K562 (cell line): Measurements from ENCODE around the gene STING1. TPM values are rescaled to one million over a fixed set of nuclear protein-coding genes. Genes with fewer than 3 reads are reported as not detected.

ENCODE experiments used
- ATAC-seq: fragments of 200-7000 bp; cut with Tn5 transposase; 3 replicates; pipeline ENCODE4 v1.9.1; 2020; ENCODE audit warnings: moderate library complexity
- BruUV-seq: library from RNA; stranded (reverse); fragments of 400-500 nt; replicated peaks from 2 replicates; lab custom pipeline; 2021; lab: Mats Ljungman, UMichigan
- CTCF ChIA-PET: fragments of 300-600 bp; formaldehyde crosslinking; extraction: SDS; loops from one replicate; lab custom pipeline; 2021; ENCODE audit warnings: low intra/inter-chr PET ratio; lab: Yijun Ruan, JAX
- POLR2A ChIA-PET: fragments of 300-600, 350-650 bp; sonication (Branson Sonifier 250); formaldehyde crosslinking; extraction: SDS; loops from one replicate; lab custom pipeline; 2021; ENCODE audit warnings: antibody characterized with exemption, inconsistent platforms; lab: Yijun Ruan, JAX
- DNase-seq, 4 experiments: peaks; one replicate each; pipeline versions ENCODE4 v3.0.0 to v3.0.0-alpha.2; 2011 to 2018; ENCODE audit warnings: low spot score in 3 of 4, mixed read lengths in 3 of 4; ENCODE audit errors: extremely low read depth in 1 of 4
- FAIRE-seq: peaks from 2 replicates; lab custom pipeline; 2011; peaks lifted over from hg19 to GRCh38; lab: Jason Lieb, UNC
- H2AFZ ChIP-seq: 2 replicates; pipeline ENCODE4 v1.6.0; 2011; ENCODE audit warnings: low read depth, low read length, control low read depth, inconsistent platforms
- H3K27ac ChIP-seq: fragments of 200-600 bp; 3 replicates; pipeline ENCODE4 v1.8.0; 2011; ENCODE audit warnings: low read depth, mild to moderate bottlenecking, control low read depth, inconsistent platforms, low read length, moderate library complexity, mixed read lengths; ENCODE audit errors: extremely low read depth
- H3K27me3 ChIP-seq, 2 experiments: fragments of 300-600 bp in 1 of 2; 2 replicates in 1 of 2; 3 replicates in 1 of 2; pipeline versions ENCODE4 v1.6.0 to v1.8.0; 2011; ENCODE audit warnings: inconsistent platforms in 2 of 2, low read length in 2 of 2, mild to moderate bottlenecking in 1 of 2, mixed read lengths in 1 of 2, moderate library complexity in 1 of 2; ENCODE audit not compliant: control insufficient read depth in 2 of 2, insufficient read depth in 2 of 2
- H3K36me3 ChIP-seq: fragments of 300-600 bp; 3 replicates; pipeline ENCODE4 v1.8.0; 2011; ENCODE audit warnings: mild to moderate bottlenecking, low read length, inconsistent platforms; ENCODE audit not compliant: control insufficient read depth, insufficient read depth
- H3K4me1 ChIP-seq, 2 experiments: fragments of 200-600 bp in 1 of 2; replicated peaks in 1 of 2; 2 replicates in 1 of 2; 3 replicates in 1 of 2; pipeline versions ENCODE4 v1.5.1 to v1.8.0; 2011; ENCODE audit warnings: inconsistent platforms in 2 of 2, low read length in 2 of 2, mild to moderate bottlenecking in 1 of 2, mixed read lengths in 1 of 2, moderate library complexity in 1 of 2; ENCODE audit not compliant: control insufficient read depth in 2 of 2, insufficient read depth in 2 of 2
- H3K4me2 ChIP-seq: 2 replicates; pipeline ENCODE4 v1.6.1; 2011; ENCODE audit warnings: low read length, control low read depth, inconsistent platforms, mixed read lengths; ENCODE audit not compliant: insufficient read depth
- H3K4me3 ChIP-seq: fragments of 200-600 bp; sonication (generic), shearing (Covaris generic); 2 replicates; pipeline ENCODE4 v1.5.1; 2016; ENCODE audit warnings: control low read depth, inconsistent platforms
- H3K79me2 ChIP-seq: fragments of 200-600 bp; 3 replicates; pipeline ENCODE4 v1.8.0; 2011; ENCODE audit warnings: low read length, inconsistent platforms; ENCODE audit not compliant: control insufficient read depth, insufficient read depth
- H3K9ac ChIP-seq, 2 experiments: 2 replicates each; pipeline versions ENCODE4 v1.6.0 to v1.6.1; 2011; ENCODE audit warnings: low read depth in 2 of 2, low read length in 2 of 2, control low read depth in 1 of 2, inconsistent platforms in 1 of 2, mild to moderate bottlenecking in 1 of 2, mixed read lengths in 1 of 2; ENCODE audit not compliant: insufficient read depth in 1 of 2
- H3K9me1 ChIP-seq: one replicate; pipeline ENCODE4 v1.6.0; 2011; ENCODE audit warnings: inconsistent platforms, mild to moderate bottlenecking, low read length, moderate library complexity; ENCODE audit not compliant: control insufficient read depth, insufficient read depth
- H3K9me3 ChIP-seq: replicated peaks from 2 replicates; pipeline ENCODE4 v1.5.1; 2011; ENCODE audit warnings: low read depth, low read length, inconsistent platforms; ENCODE audit not compliant: control insufficient read depth, insufficient read depth
- H4K20me1 ChIP-seq: replicated peaks from 2 replicates; pipeline ENCODE4 v1.6.1; 2011; ENCODE audit warnings: low read length, inconsistent platforms, mixed read lengths; ENCODE audit not compliant: control insufficient read depth, insufficient read depth
- BCL6 ChIP-seq: fragments of 250-450 bp; sonication (Bioruptor Pico); IDR thresholded peaks from 2 replicates; pipeline ENCODE4 v1.4.0; 2020
- BRF1 ChIP-seq: IDR thresholded peaks from 3 replicates; pipeline ENCODE4 v1.6.1; 2011; ENCODE audit warnings: borderline replicate concordance, mild to moderate bottlenecking; ENCODE audit not compliant: insufficient read length; ENCODE audit errors: extremely low read depth
- CHD4 ChIP-seq: fragments of 200-600 bp; sonication (generic); IDR thresholded peaks from 3 replicates; pipeline ENCODE4 v1.6.1; 2012; ENCODE audit warnings: low read depth, mild to moderate bottlenecking, mixed read lengths, low read length, inconsistent platforms; ENCODE audit not compliant: insufficient read depth, insufficient replicate concordance, poor library complexity, severe bottlenecking
- DIDO1 ChIP-seq: fragments of 450-650 bp; IDR thresholded peaks from 2 replicates; pipeline ENCODE4 v1.6.1; 2016; ENCODE audit warnings: low read depth, missing biosample characterization, missing genetic modification characterization
- ELF1 ChIP-seq: fragments of 200-800 bp; sonication (Bioruptor generic); IDR thresholded peaks from 2 replicates; pipeline ENCODE4 v1.6.1; 2016; ENCODE audit warnings: missing genetic modification characterization, missing compliant biosample characterization
- FOXA1 ChIP-seq: fragments of 450-650 bp; IDR thresholded peaks from 2 replicates; pipeline ENCODE4 v1.6.1; 2016; ENCODE audit warnings: mild to moderate bottlenecking, borderline replicate concordance
- HNRNPH1 ChIP-seq: fragments of 200-400 bp; formaldehyde crosslinking; optimal IDR thresholded peaks from 2 replicates; pipeline ENCODE3; 2017; ENCODE audit warnings: low read depth, mild to moderate bottlenecking, low read length, moderate library complexity
- HNRNPL ChIP-seq: fragments of 200-400 bp; formaldehyde crosslinking; IDR thresholded peaks from 2 replicates; pipeline ENCODE4 v1.6.1; 2017; ENCODE audit warnings: low read depth, mild to moderate bottlenecking, low read length
- MAX ChIP-seq: sonication (generic); formaldehyde crosslinking; IDR thresholded peaks from 2 replicates; pipeline ENCODE4 v1.9.0; 2022; ENCODE audit warnings: mild to moderate bottlenecking, missing genetic modification reagents
- PHB2 ChIP-seq: fragments of 450-650 bp; IDR thresholded peaks from 2 replicates; pipeline ENCODE4 v1.6.1; 2017; ENCODE audit warnings: low read depth
- RAD51 ChIP-seq: fragments of 450-650 bp; IDR thresholded peaks from 2 replicates; pipeline ENCODE4 v1.7.1; 2016; ENCODE audit warnings: low read depth, mild to moderate bottlenecking, borderline replicate concordance
- RBM14 ChIP-seq: fragments of 200-400 bp; formaldehyde crosslinking; IDR thresholded peaks from 2 replicates; pipeline ENCODE4 v1.6.1; 2018; ENCODE audit warnings: low read depth, mild to moderate bottlenecking, low read length, moderate library complexity, borderline replicate concordance; ENCODE audit not compliant: insufficient read depth
- SIN3A ChIP-seq, 2 experiments: fragments of 150-350 bp in 1 of 2; IDR thresholded peaks; 2 replicates each; pipeline ENCODE4 v1.6.1; 2011 to 2016; ENCODE audit warnings: borderline replicate concordance in 2 of 2, low read depth in 2 of 2, low read length in 2 of 2, mild to moderate bottlenecking in 2 of 2, moderate library complexity in 2 of 2; ENCODE audit not compliant: control insufficient read depth in 1 of 2
- SIN3B ChIP-seq: fragments of 450-650 bp; IDR thresholded peaks from 2 replicates; pipeline ENCODE4 v1.6.1; 2017; ENCODE audit warnings: low read depth, mild to moderate bottlenecking, moderate library complexity
- SMAD1 ChIP-seq: fragments of 150-350 bp; IDR thresholded peaks from 2 replicates; pipeline ENCODE4 v1.6.1; 2014; ENCODE audit warnings: low read length, low read depth; ENCODE audit not compliant: partially characterized antibody
- SUPT5H ChIP-seq: fragments of 450-650 bp; IDR thresholded peaks from 2 replicates; pipeline ENCODE4 v1.6.1; 2016
- TAL1 ChIP-seq: fragments of 450-650 bp; IDR thresholded peaks from 2 replicates; pipeline ENCODE4 v1.6.1; 2016; ENCODE audit warnings: mild to moderate bottlenecking
- YY1 ChIP-seq, 3 experiments: IDR thresholded peaks; 2 replicates each; pipeline ENCODE4 v1.6.1; 2011; ENCODE audit warnings: low read length in 2 of 3, mild to moderate bottlenecking in 2 of 3, moderate library complexity in 2 of 3, borderline replicate concordance in 1 of 3, control low read depth in 1 of 3, low read depth in 1 of 3; ENCODE audit not compliant: insufficient read depth in 3 of 3, insufficient replicate concordance in 2 of 3, control insufficient read depth in 1 of 3, insufficient read length in 1 of 3; ENCODE audit errors: extremely low read depth in 1 of 3
- ZC3H8 ChIP-seq: fragments of 450-650 bp; IDR thresholded peaks from 2 replicates; pipeline ENCODE4 v1.6.1; 2017
- ZNF143 ChIP-seq: sonication (generic); formaldehyde crosslinking; IDR thresholded peaks from 2 replicates; pipeline ENCODE4 v1.9.0; 2022; ENCODE audit warnings: mild to moderate bottlenecking, missing genetic modification reagents
- ZNF586 ChIP-seq: fragments of 450-650 bp; formaldehyde crosslinking; conservative IDR thresholded peaks from 2 replicates; pipeline ENCODE4 v1.4.0; 2020; ENCODE audit warnings: mild to moderate bottlenecking, moderate library complexity
- ZNF717 ChIP-seq: fragments of 250-450 bp; sonication (Bioruptor Pico); IDR thresholded peaks from 2 replicates; pipeline ENCODE4 v1.5.0; 2021
- WGBS: fragments of 100-300 bp; shearing (Covaris generic); methylation state at CpG from one replicate; pipeline ENCODE4 v1.1.6; 2016; ENCODE audit warnings: low coverage, mixed read lengths; ENCODE audit not compliant: insufficient coverage; ENCODE audit errors: missing lambda C conversion rate; 5-methylcytosine and 5-hydroxymethylcytosine counted together
- in situ Hi-C: fragments of 300-500 bp; cut with MboI; formaldehyde crosslinking; loops from 4 replicates; pipeline ENCODE4 v1.15.0; 2018; ENCODE audit warnings: inconsistent platforms, mixed read lengths
- intact Hi-C: fragments of 100-400 bp; cut with micrococcal nuclease; formaldehyde crosslinking; loops from 2 replicates; pipeline ENCODE4 v1.14.2; 2022
- polyA plus RNA-seq, 8 experiments: library from polyadenylated mRNA; depleted of rRNA in 4 of 8; stranded (reverse) in 5 of 8; unstranded in 3 of 8; fragments of >200 nt; fragmentation: Nextera tagmentation in 2 of 8; fragmentation: Illumina TruSeq in 1 of 8; extraction: Ambion mirVana in 2 of 8; extraction: Trizol in 1 of 8; gene quantifications; 2 replicates each; pipeline versions ENCODE4 v1.2.1 to v1.2.3, GENCODE V29; 2011 to 2014; ENCODE audit warnings: inconsistent platforms in 1 of 8, missing spikeins in 1 of 8
- total RNA-seq, 7 experiments: library from RNA; depleted of rRNA in 6 of 7; stranded (reverse); fragments of >200 nt in 6 of 7; fragmentation: Illumina TruSeq in 2 of 7; extraction: Trizol in 2 of 7; gene quantifications; 2 replicates each; pipeline versions ENCODE4 v1.2.1 to v1.2.3, GENCODE V29; 2011 to 2021; ENCODE audit warnings: low replicate concordance in 1 of 7

Gene STING1
- total and polyA plus RNA-seq, 9 of the 15 experiments (the other 6 are each of a cell fraction or from before 2014, with no cell fraction given), result 20.8 to 69.1 (median 44.7) TPM

- H3K9me3 ChIP-seq, result no peaks in the 10 kb centered on the region
- in situ Hi-C loops (no loop called here), intact Hi-C loops (loop anchor here (1.0 kb wide), 1 partner anchor 39 kb away; no protein-coding TSS in a partner anchor)
- DNase-seq (peak; percentile 94 to 97 (median 95)), ATAC-seq (peak; percentile 97), FAIRE-seq (peak; percentile 92)
- no TSS peak for BruUV-seq
- H4K20me1 ChIP-seq, result no peaks in the 10 kb centered on the region
- H3K79me2 ChIP-seq, result no peaks in the 10 kb centered on the region
- H3K4me3 ChIP-seq, result peak within 1 kb of the TSS; percentile 80
- H3K4me1 ChIP-seq, result peaks cover 11 to 17% of the 10 kb centered on the region in 2 experiments
- peak within 1 kb of the TSS; percentile 99 for H2AFZ ChIP-seq
- WGBS, result 6% methylated on average over 28 of the region's 49 CpGs
- no peaks in the 10 kb centered on the region for H3K36me3 ChIP-seq
- ChIA-PET POLR2A (interaction anchor here (0.6 to 1.3 kb wide), 15 partner anchors 9 to 740 kb away, joined by 3 to 10 read pairs (median 3); no protein-coding TSS in a partner anchor), CTCF (interaction anchor here (0.5 to 0.6 kb wide), 2 partner anchors 104 to 110 kb away, joined by 3 read pairs; no protein-coding TSS in a partner anchor)
- peak within 1 kb of the TSS; percentile 94 for H3K4me2 ChIP-seq
- H3K9me1 ChIP-seq, result no peaks in the 10 kb centered on the region
- no peaks in the 10 kb centered on the region for H3K27me3 ChIP-seq
- H3K27ac ChIP-seq, result peak within 1 kb of the TSS; percentile 91
- peak within 1 kb of the TSS; percentile 82 to 91 for H3K9ac ChIP-seq
- TF ChIP-seq SIN3A (IDR thresholded peaks at IDR 0.05; ENCODE audit: borderline replicate concordance in 2 of 2, control insufficient read depth in 1 of 2, low read depth in 2 of 2, low read length in 2 of 2) (peak; percentile 37 to 39; a peak in 1 of 4 replicates), SMAD1 (no peak), RAD51 (no peak), TAL1 (no peak; the same call in 1 of the 2 replicates), ELF1 (no peak), BRF1 (no peak), ZNF143 (CRISPR knock-in tag) (peak; percentile 96), ZC3H8 (no peak), FOXA1 (no peak), BCL6 (CRISPR knock-in tag) (no peak), SIN3B (peak; percentile 35; the same call in 1 of the 2 replicates), DIDO1 (tag) (peak; percentile 74; the same call in 1 of the 2 replicates), YY1 (IDR thresholded peaks at IDR 0.05; ENCODE audit: borderline replicate concordance in 1 of 3, control insufficient read depth in 1 of 3, extremely low read depth in 1 of 3, insufficient read depth in 3 of 3, insufficient read length in 1 of 3, insufficient replicate concordance in 2 of 3, low read depth in 1 of 3, low read length in 2 of 3) (peak in 2 of 3 experiments; percentile 36 to 45), SUPT5H (peak; percentile 57; the same call in 1 of the 2 replicates), MAX (CRISPR knock-in tag) (no peak; the same call in 1 of the 2 replicates), ZNF717 (CRISPR knock-in tag) (no peak), CHD4 (no peak), ZNF586 (CRISPR knock-in tag) (no peak), HNRNPL (no peak), RBM14 (no peak), HNRNPH1 (no peak), PHB2 (no peak)
Observed at GRCh38 chr5:139439013-139439903, 43.3 kb downstream of the STING1 start, which contains the start of gene DNAJC18. TSS of gene DNAJC18 (minus strand) at chr5:139439525. CDS start at chr5:139439445, 80 bp downstream.
